Neuronal stem cell (in vitro differentiated cells): ENCODE data around the gene PAGE4. TPM values are rescaled to one million over a fixed set of nuclear protein-coding genes. Genes with fewer than 3 reads are reported as not detected.

Source experiments
- DNase-seq: peaks from one replicate; pipeline ENCODE4 v3.0.0-alpha.2; 2013; ENCODE audit warnings: low spot score
- H2AFZ ChIP-seq: one replicate; pipeline ENCODE4 v1.6.1; 2013; ENCODE audit warnings: mild to moderate bottlenecking, low read length, inconsistent platforms
- H2AK5ac ChIP-seq: 2 replicates; pipeline ENCODE4 v1.6.1; 2013; ENCODE audit warnings: low read depth, mild to moderate bottlenecking, inconsistent platforms, low read length, moderate library complexity, mixed read lengths
- H2BK120ac ChIP-seq: 2 replicates; pipeline ENCODE4 v1.6.1; 2013; ENCODE audit warnings: low read depth, mild to moderate bottlenecking, inconsistent platforms, low read length, moderate library complexity, mixed read lengths
- H2BK12ac ChIP-seq: one replicate; pipeline ENCODE4 v1.6.1; 2013; ENCODE audit warnings: low read length, inconsistent platforms
- H2BK15ac ChIP-seq: 2 replicates; pipeline ENCODE4 v1.6.1; 2013; ENCODE audit warnings: mild to moderate bottlenecking, low read length, inconsistent platforms, mixed read lengths
- H2BK5ac ChIP-seq: one replicate; pipeline ENCODE4 v1.6.1; 2013; ENCODE audit warnings: inconsistent platforms, mild to moderate bottlenecking, low read length, moderate library complexity
- H3K14ac ChIP-seq: one replicate; pipeline ENCODE4 v1.6.1; 2013; ENCODE audit warnings: low read length, inconsistent platforms
- H3K18ac ChIP-seq: 2 replicates; pipeline ENCODE4 v1.6.1; 2013; ENCODE audit warnings: low read length, inconsistent platforms
- H3K23ac ChIP-seq: 2 replicates; pipeline ENCODE4 v1.6.1; 2013; ENCODE audit warnings: low read depth, mild to moderate bottlenecking, mixed read lengths, low read length, inconsistent platforms; ENCODE audit not compliant: poor library complexity
- H3K27ac ChIP-seq: replicated peaks from 3 replicates; pipeline ENCODE4 v1.5.1; 2013; ENCODE audit warnings: low read length, inconsistent platforms
- H3K27me3 ChIP-seq, 3 experiments: 2 replicates each; pipeline ENCODE4 v1.6.1; 2013; ENCODE audit warnings: low read length in 3 of 3, mild to moderate bottlenecking in 2 of 3, inconsistent platforms in 1 of 3, low read depth in 1 of 3, mixed read lengths in 1 of 3, moderate library complexity in 1 of 3; ENCODE audit not compliant: control insufficient read depth in 3 of 3, insufficient read depth in 3 of 3
- H3K36me3 ChIP-seq, 2 donors: replicated peaks in 1 of 2; 2 replicates each; pipeline ENCODE4 v1.6.1; 2013; ENCODE audit warnings: low read length in 2 of 2; ENCODE audit not compliant: control insufficient read depth in 2 of 2, insufficient read depth in 2 of 2
- H3K4ac ChIP-seq: 2 replicates; pipeline ENCODE4 v1.6.1; 2013; ENCODE audit warnings: inconsistent platforms, mild to moderate bottlenecking, low read length, moderate library complexity
- H3K4me1 ChIP-seq, 2 donors: 1 replicate in 1 of 2; 2 replicates in 1 of 2; pipeline ENCODE4 v1.6.1; 2013; ENCODE audit warnings: low read length in 2 of 2, low read depth in 1 of 2; ENCODE audit not compliant: control insufficient read depth in 2 of 2, insufficient read depth in 1 of 2
- H3K4me2 ChIP-seq: one replicate; pipeline ENCODE4 v1.6.1; 2013; ENCODE audit warnings: mild to moderate bottlenecking, low read length, inconsistent platforms; ENCODE audit not compliant: insufficient read depth, poor library complexity, severe bottlenecking
- H3K4me3 ChIP-seq, 2 donors: 2 replicates each; pipeline ENCODE4 v1.5.1; 2013; ENCODE audit warnings: low read length in 2 of 2, mild to moderate bottlenecking in 2 of 2, inconsistent platforms in 1 of 2, moderate library complexity in 1 of 2
- H3K79me1 ChIP-seq: one replicate; pipeline ENCODE4 v1.6.1; 2013; ENCODE audit warnings: low read depth, mild to moderate bottlenecking, inconsistent platforms, low read length, moderate library complexity
- H3K9ac ChIP-seq: one replicate; pipeline ENCODE4 v1.6.1; 2013; ENCODE audit warnings: mild to moderate bottlenecking, low read depth, low read length, inconsistent platforms; ENCODE audit not compliant: poor library complexity
- H3K9me3 ChIP-seq, 2 donors: replicated peaks in 1 of 2; 2 replicates each; pipeline versions ENCODE3 to v1.6.1; 2013; ENCODE audit warnings: low read length in 2 of 2, mild to moderate bottlenecking in 2 of 2, inconsistent platforms in 1 of 2, low read depth in 1 of 2, mixed read lengths in 1 of 2, moderate library complexity in 1 of 2; ENCODE audit not compliant: control insufficient read depth in 2 of 2, insufficient read depth in 1 of 2
- H4K8ac ChIP-seq: one replicate; pipeline ENCODE4 v1.6.1; 2013; ENCODE audit warnings: low read depth, mild to moderate bottlenecking, inconsistent platforms, low read length, moderate library complexity
- H4K91ac ChIP-seq: one replicate; pipeline ENCODE4 v1.6.1; 2013; ENCODE audit warnings: low read length, low read depth, mild to moderate bottlenecking, inconsistent platforms; ENCODE audit not compliant: poor library complexity
- WGBS, 2 donors: extraction: QIAGEN DNeasy Blood & Tissue Kit; methylation state at CpG; one replicate each; pipeline ENCODE4 v1.1.7; 2013; ENCODE audit warnings: missing lambda C conversion rate in 2 of 2, mixed read lengths in 1 of 2; ENCODE audit not compliant: insufficient read length in 2 of 2, insufficient replicate concordance in 1 of 2; ENCODE audit errors: extremely low coverage in 2 of 2; 5-methylcytosine and 5-hydroxymethylcytosine counted together
- polyA plus RNA-seq, 2 experiments: library from polyadenylated mRNA; stranded (reverse); fragments of 200-250 nt; gene quantifications; one replicate each; pipeline ENCODE4 v1.2.3, GENCODE V29; 2013

Gene PAGE4
- not detected for polyA plus RNA-seq (2013, experiment 1 of 2)
- polyA plus RNA-seq (2013, experiment 2 of 2), result not detected

- H3K79me1 ChIP-seq, result no peaks in the 10 kb centered on the region
Observed at GRCh38 chrX:49829016-49829415, at the start of gene PAGE4. Gene PAGE4, plus strand, starts transcription at chrX:49829303. Its CDS starts 1,126 bp downstream, at chrX:49830429.

GRCh38 chrX:49784747-49785280 is 44.3 kb upstream of the PAGE4 start:
- H3K27ac ChIP-seq, result no peak overlapping the region
- no peak overlapping the region for H3K4me2 ChIP-seq
- H3K36me3 ChIP-seq, result no peaks in the 10 kb centered on the region
- no peak overlapping the region for H3K4me3 ChIP-seq
- no peak overlapping the region for H2BK12ac ChIP-seq
- no peak overlapping the region for H2BK15ac ChIP-seq
- no peak for DNase-seq
- no peak overlapping the region for H4K91ac ChIP-seq
- no peak overlapping the region for H4K8ac ChIP-seq
- H3K79me1 ChIP-seq, result no peaks in the 10 kb centered on the region
- H2AK5ac ChIP-seq, result no peak overlapping the region
- H2BK5ac ChIP-seq, result no peak overlapping the region
- H3K4ac ChIP-seq, result no peak overlapping the region
- H3K9ac ChIP-seq, result no peak overlapping the region
- H3K27me3 ChIP-seq, result peaks cover 0 to 10% (median 0%) of the 10 kb centered on the region in 3 experiments
- H3K18ac ChIP-seq, result no peak overlapping the region
- no peak overlapping the region for H2BK120ac ChIP-seq
- H3K14ac ChIP-seq, result no peak overlapping the region
- no peak overlapping the region for H2AFZ ChIP-seq
- WGBS, 2 donors, result no CpG with 5 or more reads among the region's 1 CpG
- no peaks in the 10 kb centered on the region for H3K4me1 ChIP-seq
- H3K9me3 ChIP-seq, result no peaks in the 10 kb centered on the region
- no peak overlapping the region for H3K23ac ChIP-seq

More at GRCh38 chrX:49829016-49829415, at the start of gene PAGE4:
- no peak within 1 kb of the TSS for H2BK120ac ChIP-seq
- no peak within 1 kb of the TSS for H2BK15ac ChIP-seq
- H3K4me2 ChIP-seq, result no peak within 1 kb of the TSS
- H3K4ac ChIP-seq, result no peak within 1 kb of the TSS
- H3K14ac ChIP-seq, result no peak within 1 kb of the TSS
- H3K9ac ChIP-seq, result no peak within 1 kb of the TSS
- no peak within 1 kb of the TSS for H4K91ac ChIP-seq
- no peak within 1 kb of the TSS for H2BK12ac ChIP-seq
- no peak within 1 kb of the TSS for H2AK5ac ChIP-seq
- no peak within 1 kb of the TSS for H3K18ac ChIP-seq
- no peak within 1 kb of the TSS for H2BK5ac ChIP-seq
- WGBS, 2 donors, result no CpG with 5 or more reads among the region's 8 CpGs
- no peak within 1 kb of the TSS for H3K4me3 ChIP-seq
- no peak within 1 kb of the TSS for H3K27ac ChIP-seq
- no peaks in the 10 kb centered on the region for H3K9me3 ChIP-seq
- DNase-seq, result no peak
- H3K4me1 ChIP-seq, result no peaks in the 10 kb centered on the region
- H3K36me3 ChIP-seq, result no peaks in the 10 kb centered on the region
- H2AFZ ChIP-seq, result no peak within 1 kb of the TSS
- H3K27me3 ChIP-seq, result peaks cover 0 to 34% (median 0%) of the 10 kb centered on the region in 3 experiments
- no peak within 1 kb of the TSS for H3K23ac ChIP-seq
- H4K8ac ChIP-seq, result no peak within 1 kb of the TSS

GRCh38 chrX:49792376-49792775 is 36.7 kb upstream of the PAGE4 start:
- no peak overlapping the region for H2BK5ac ChIP-seq
- H3K23ac ChIP-seq, result no peak overlapping the region
- no peak overlapping the region for H4K91ac ChIP-seq
- WGBS, 2 donors, result no CpG with 5 or more reads among the region's 1 CpG
- H3K79me1 ChIP-seq, result no peaks in the 10 kb centered on the region
- H2BK120ac ChIP-seq, result no peak overlapping the region
- H3K4ac ChIP-seq, result no peak overlapping the region
- peaks cover 0 to 10% (median 0%) of the 10 kb centered on the region in 3 experiments for H3K27me3 ChIP-seq
- H4K8ac ChIP-seq, result no peak overlapping the region
- no peak overlapping the region for H2BK12ac ChIP-seq
- no peak overlapping the region for H3K27ac ChIP-seq
- no peak overlapping the region for H3K18ac ChIP-seq
- no peak overlapping the region for H3K14ac ChIP-seq
- no peak overlapping the region for H3K4me2 ChIP-seq
- H2AFZ ChIP-seq, result no peak overlapping the region
- H2BK15ac ChIP-seq, result no peak overlapping the region
- H2AK5ac ChIP-seq, result no peak overlapping the region
- H3K9ac ChIP-seq, result no peak overlapping the region
- no peaks in the 10 kb centered on the region for H3K4me1 ChIP-seq
- DNase-seq, result no peak
- no peaks in the 10 kb centered on the region for H3K9me3 ChIP-seq
- no peaks in the 10 kb centered on the region for H3K36me3 ChIP-seq
- no peak overlapping the region for H3K4me3 ChIP-seq

- no peak overlapping the region for H2BK120ac ChIP-seq
- H2BK12ac ChIP-seq, result no peak overlapping the region
- no peak overlapping the region for H2BK5ac ChIP-seq
- H3K14ac ChIP-seq, result no peak overlapping the region
- peaks cover 0 to 5% (median 0%) of the 10 kb centered on the region in 3 experiments for H3K27me3 ChIP-seq
- H3K9ac ChIP-seq, result no peak overlapping the region
- H3K18ac ChIP-seq, result no peak overlapping the region
- H3K79me1 ChIP-seq, result no peaks in the 10 kb centered on the region
- H3K4me1 ChIP-seq, result no peaks in the 10 kb centered on the region
- no peaks in the 10 kb centered on the region for H3K9me3 ChIP-seq
- no peak overlapping the region for H3K4me2 ChIP-seq
- DNase-seq, result no peak
- H2BK15ac ChIP-seq, result no peak overlapping the region
- H2AK5ac ChIP-seq, result no peak overlapping the region
- H4K91ac ChIP-seq, result no peak overlapping the region
- no peak overlapping the region for H2AFZ ChIP-seq
- H3K36me3 ChIP-seq, result no peaks in the 10 kb centered on the region
- no peak overlapping the region for H3K4me3 ChIP-seq
- no peak overlapping the region for H3K4ac ChIP-seq
- H3K27ac ChIP-seq, result no peak overlapping the region
- H3K23ac ChIP-seq, result no peak overlapping the region
- no peak overlapping the region for H4K8ac ChIP-seq
Observed at GRCh38 chrX:49793686-49794085, 35.4 kb upstream of the PAGE4 start.
